BLaER1 treated with 17β-estradiol and CSF1 and Interleukin-3, amounts not matched to agents 10 nM and 100 nM (cell line): ENCODE results near the gene ARMC9.
A peak's percentile ranks its signal among the peaks of the same experiment; 100 is the strongest.
"Not testable (repeated sequence)": the region's sequence is repeated elsewhere in the genome, so short reads cannot be mapped to it uniquely, and the experiment has no call there.

Experiments
- H3K27ac ChIP-seq, 11 experiments: shearing (Covaris generic); formaldehyde crosslinking; 2 replicates each; pipeline ENCODE4 v1.8.1; 2022
- H3K27me3 ChIP-seq, 11 experiments: shearing (Covaris generic); formaldehyde crosslinking; 2 replicates each; pipeline ENCODE4 v1.8.1; 2022
- H3K36me3 ChIP-seq, 11 experiments: shearing (Covaris generic); formaldehyde crosslinking; 2 replicates each; pipeline ENCODE4 v1.8.1; 2022
- H3K4me1 ChIP-seq, 10 experiments: shearing (Covaris generic); formaldehyde crosslinking; 2 replicates each; pipeline ENCODE4 v1.8.1; 2022
- H3K4me2 ChIP-seq, 11 experiments: shearing (Covaris generic); formaldehyde crosslinking; 2 replicates each; pipeline ENCODE4 v1.8.1; 2022
- H3K4me3 ChIP-seq, 10 experiments: shearing (Covaris generic); formaldehyde crosslinking; 2 replicates each; pipeline ENCODE4 v1.8.1; 2022
- H3K9ac ChIP-seq, 11 experiments: shearing (Covaris generic); formaldehyde crosslinking; 2 replicates each; pipeline ENCODE4 v1.8.1; 2022
- H3K9me3 ChIP-seq, 11 experiments: shearing (Covaris generic); formaldehyde crosslinking; replicated peaks in 1 of 11; 2 replicates each; pipeline ENCODE4 v1.8.1; 2022
- H4K20me1 ChIP-seq, 11 experiments: shearing (Covaris generic); formaldehyde crosslinking; 2 replicates each; pipeline ENCODE4 v1.8.1; 2022
- Cebpa-rat ChIP-seq, 11 experiments: shearing (Covaris generic); IDR thresholded peaks; 2 replicates each; pipeline ENCODE4 v1.8.1; 2022

The ARMC9 gene

GRCh38 chr2:231297108-231297908, 98.9 kb downstream of the ARMC9 start:
- peaks cover 58 to 93% (median 69%) of the 10 kb centered on the region in 10 experiments for H3K4me1 ChIP-seq
- no peak for TF ChIP-seq Cebpa-rat (IDR thresholded peaks at IDR 0.05)
- H3K27me3 ChIP-seq = no peaks in the 10 kb centered on the region
- H3K4me2 ChIP-seq = peak overlapping the region in 2 of 11 experiments; percentile 28 to 86; a peak in 3 of 22 replicates
- no peak overlapping the region for H3K4me3 ChIP-seq
- H3K9me3 ChIP-seq = no peaks in the 10 kb centered on the region
- no peak overlapping the region for H3K27ac ChIP-seq
- H4K20me1 ChIP-seq = no peaks in the 10 kb centered on the region
- no peak overlapping the region for H3K9ac ChIP-seq
- no peaks in the 10 kb centered on the region for H3K36me3 ChIP-seq

- Histone ChIP-seq H3K9me3 (no peaks in the 10 kb centered on the region), H3K36me3 (no peaks in the 10 kb centered on the region), H3K27ac (no peak overlapping the region), H3K9ac (no peak overlapping the region), H3K27me3 (no peaks in the 10 kb centered on the region), H4K20me1 (no peaks in the 10 kb centered on the region), H3K4me1 (peaks cover 51 to 86% (median 61%) of the 10 kb centered on the region in 10 experiments), H3K4me2 (0 out of 22 replicates have a peak overlapping the region, but pooled peaks of 1 of the 11 experiments have one; percentile 72), H3K4me3 (no peak overlapping the region)
- no peak for TF ChIP-seq Cebpa-rat (IDR thresholded peaks at IDR 0.05)
Observed at GRCh38 chr2:231298091-231298490, 99.7 kb downstream of the ARMC9 start.

- Histone ChIP-seq H3K9me3 (no peaks in the 10 kb centered on the region), H3K36me3 (no peaks in the 10 kb centered on the region), H3K4me2 (peak overlapping the region; percentile 19 to 84 (median 60); a peak in 18 of 22 replicates), H3K4me1 (peaks cover 39 to 74% (median 50%) of the 10 kb centered on the region in 10 experiments), H3K27me3 (no peaks in the 10 kb centered on the region), H3K27ac (peak overlapping the region in 4 of 11 experiments; percentile 2 to 37 (median 16); a peak in 4 of 22 replicates), H4K20me1 (no peaks in the 10 kb centered on the region), H3K4me3 (no peak overlapping the region), H3K9ac (no peak overlapping the region)
- no peak for TF ChIP-seq Cebpa-rat (IDR thresholded peaks at IDR 0.05)
Observed at GRCh38 chr2:231299267-231299666, 100.8 kb downstream of the ARMC9 start.

- no peak for TF ChIP-seq Cebpa-rat (IDR thresholded peaks at IDR 0.05)
- Histone ChIP-seq H3K27ac (peak overlapping the region in 2 of 11 experiments; percentile 24 to 37; a peak in 2 of 22 replicates), H3K36me3 (no peaks in the 10 kb centered on the region), H3K9ac (no peak overlapping the region), H3K4me3 (no peak overlapping the region), H3K4me2 (peak overlapping the region; percentile 19 to 84 (median 60)), H3K4me1 (peaks cover 30 to 65% (median 41%) of the 10 kb centered on the region in 10 experiments), H3K9me3 (no peaks in the 10 kb centered on the region), H3K27me3 (no peaks in the 10 kb centered on the region), H4K20me1 (no peaks in the 10 kb centered on the region)
Observed at GRCh38 chr2:231300020-231300721, 101.7 kb downstream of the ARMC9 start.

GRCh38 chr2:231300722-231301076, 102.3 kb downstream of the ARMC9 start:
- Histone ChIP-seq H3K27ac (no peak overlapping the region; a peak in 1 of 22 replicates), H4K20me1 (no peaks in the 10 kb centered on the region), H3K9ac (no peak overlapping the region), H3K4me1 (peaks cover 25 to 59% (median 36%) of the 10 kb centered on the region in 10 experiments), H3K9me3 (no peaks in the 10 kb centered on the region), H3K4me3 (no peak overlapping the region), H3K36me3 (no peaks in the 10 kb centered on the region), H3K4me2 (peak overlapping the region; percentile 19 to 84 (median 60)), H3K27me3 (no peaks in the 10 kb centered on the region)
- TF ChIP-seq Cebpa-rat (IDR thresholded peaks at IDR 0.05) = no peak

- H3K9me3 ChIP-seq, H4K20me1 ChIP-seq, H3K4me2 ChIP-seq, H3K4me3 ChIP-seq, H3K9ac ChIP-seq, H3K27me3 ChIP-seq, H3K36me3 ChIP-seq, H3K27ac ChIP-seq: not testable (repeated sequence)
- H3K4me1 ChIP-seq = peaks cover 23 to 27% (median 25%) of the 10 kb centered on the region in 10 experiments
Observed at GRCh38 chr2:231304259-231304658, 105.8 kb downstream of the ARMC9 start.

GRCh38 chr2:231305221-231305620, 106.8 kb downstream of the ARMC9 start:
- peaks cover 13 to 19% (median 16%) of the 10 kb centered on the region in 10 experiments for H3K4me1 ChIP-seq
- no peaks in the 10 kb centered on the region for H3K9me3 ChIP-seq
- H3K4me2 ChIP-seq = no peak overlapping the region
- H3K27me3 ChIP-seq = no peaks in the 10 kb centered on the region
- no peak overlapping the region for H3K9ac ChIP-seq
- no peak for TF ChIP-seq Cebpa-rat (IDR thresholded peaks at IDR 0.05)
- H3K36me3 ChIP-seq = no peaks in the 10 kb centered on the region
- H3K27ac ChIP-seq = no peak overlapping the region
- no peak overlapping the region for H3K4me3 ChIP-seq
- H4K20me1 ChIP-seq = no peaks in the 10 kb centered on the region

- Histone ChIP-seq H3K36me3 (no peaks in the 10 kb centered on the region), H3K4me2 (no peak overlapping the region), H3K4me1 (peaks cover 0 to 17% (median 2%) of the 10 kb centered on the region in 10 experiments; a peak in 10 of 20 replicates), H4K20me1 (no peaks in the 10 kb centered on the region), H3K27me3 (no peaks in the 10 kb centered on the region), H3K9ac (no peak overlapping the region), H3K9me3 (no peaks in the 10 kb centered on the region), H3K4me3 (no peak overlapping the region), H3K27ac (no peak overlapping the region)
- no peak for TF ChIP-seq Cebpa-rat (IDR thresholded peaks at IDR 0.05)
Observed at GRCh38 chr2:231306791-231307393, 108.5 kb downstream of the ARMC9 start.

GRCh38 chr2:231308219-231308618, 109.8 kb downstream of the ARMC9 start:
- H3K9ac ChIP-seq = no peak overlapping the region
- H3K9me3 ChIP-seq = no peaks in the 10 kb centered on the region
- H3K36me3 ChIP-seq = no peaks in the 10 kb centered on the region
- TF ChIP-seq Cebpa-rat (IDR thresholded peaks at IDR 0.05) = no peak
- H3K4me3 ChIP-seq = no peak overlapping the region
- no peak overlapping the region for H3K4me2 ChIP-seq
- peaks cover 0 to 17% (median 2%) of the 10 kb centered on the region in 10 experiments; a peak in 10 of 20 replicates for H3K4me1 ChIP-seq
- no peak overlapping the region for H3K27ac ChIP-seq
- H4K20me1 ChIP-seq = no peaks in the 10 kb centered on the region
- H3K27me3 ChIP-seq = no peaks in the 10 kb centered on the region
